Gastrocnemius medialis (tissue), 4 donors: ENCODE results near the gene TOMM40L.

Experiments
- CTCF ChIP-seq, 5 experiments: fragments of 450-650 bp in 3 of 5; fragments of 200-600 bp in 2 of 5; sonication (generic) in 2 of 5; IDR thresholded peaks in 4 of 5; conservative IDR thresholded peaks in 1 of 5; 1 replicate in 4 of 5; 2 replicates in 1 of 5; pipeline ENCODE4 v1.5.1; 2016 to 2019; ENCODE audit warnings: antibody characterized with exemption in 5 of 5, mild to moderate bottlenecking in 3 of 5, moderate library complexity in 3 of 5
- POLR2A ChIP-seq, 2 donors: fragments of 450-650 bp; IDR thresholded peaks; one replicate each; pipeline ENCODE4 v1.6.1; 2017; ENCODE audit warnings: antibody characterized with exemption in 2 of 2, mild to moderate bottlenecking in 2 of 2, moderate library complexity in 2 of 2

DNA sequence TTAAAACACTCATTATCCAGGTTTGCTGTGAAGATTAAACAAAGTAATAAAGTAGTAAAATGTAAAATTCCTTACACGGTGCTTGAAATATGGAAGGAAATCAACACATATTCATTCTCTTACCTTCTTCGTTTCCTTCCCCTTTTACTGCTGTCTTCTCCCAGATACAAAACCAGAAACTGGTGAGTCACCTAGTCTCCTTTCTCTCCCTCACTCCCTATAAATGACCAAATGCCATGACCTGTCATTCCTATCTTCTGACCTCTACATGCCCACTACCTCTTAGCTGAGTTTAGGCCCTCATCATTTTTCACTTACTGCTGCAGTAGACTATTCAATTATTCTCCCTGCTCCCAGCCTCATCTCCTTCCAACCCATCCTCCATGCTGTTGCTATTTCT is 16.5 kb downstream of the TOMM40L start:
- TF ChIP-seq POLR2A (IDR thresholded peaks at IDR 0.05) (no peak), CTCF (IDR thresholded peaks at IDR 0.05 in 4 of 5, conservative IDR thresholded peaks at IDR 0.05 in 1 of 5) (no peak)
